Activated CD4-positive, CD25-positive, alpha-beta regulatory T cell treated with anti-CD3 and anti-CD28 coated beads, Interleukin-2, amount 50 U/mL, for 24 hours (primary cell): ENCODE results near the gene CCBE1.
"Not testable (repeated sequence)": the region's sequence is repeated elsewhere in the genome, so short reads cannot be mapped to it uniquely, and the experiment has no call there.

Experiments used
- ATAC-seq, 2 donors: fragments of 150-1000 bp; cut with Tn5 transposase; one replicate each; pipeline ENCODE4 v1.10.0; 2021; ENCODE audit warnings: mild to moderate bottlenecking in 1 of 2, moderate library complexity in 1 of 2

The CCBE1 gene

DNA sequence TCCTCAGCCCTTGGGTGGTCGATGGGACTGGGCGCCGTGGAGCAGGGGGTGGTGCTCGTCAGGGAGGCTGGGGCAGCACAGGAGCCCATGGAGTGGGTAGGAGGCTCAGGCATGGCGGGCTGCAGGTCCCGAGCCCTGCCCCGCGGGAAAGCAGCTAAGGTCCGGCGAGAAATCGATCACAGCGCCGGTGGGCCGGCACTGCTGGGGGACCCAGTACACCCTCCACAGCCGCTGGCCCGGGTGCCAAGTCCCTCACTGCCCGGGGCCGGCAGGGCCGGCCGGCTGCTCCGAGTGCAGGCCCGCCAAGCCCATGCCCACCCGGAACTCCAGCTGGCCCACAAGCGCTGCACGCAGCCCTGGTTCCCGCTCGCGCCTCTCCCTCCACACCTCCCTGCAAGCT lies 16.9 kb upstream of the CCBE1 start:
- ATAC-seq = not testable (repeated sequence)

DNA sequence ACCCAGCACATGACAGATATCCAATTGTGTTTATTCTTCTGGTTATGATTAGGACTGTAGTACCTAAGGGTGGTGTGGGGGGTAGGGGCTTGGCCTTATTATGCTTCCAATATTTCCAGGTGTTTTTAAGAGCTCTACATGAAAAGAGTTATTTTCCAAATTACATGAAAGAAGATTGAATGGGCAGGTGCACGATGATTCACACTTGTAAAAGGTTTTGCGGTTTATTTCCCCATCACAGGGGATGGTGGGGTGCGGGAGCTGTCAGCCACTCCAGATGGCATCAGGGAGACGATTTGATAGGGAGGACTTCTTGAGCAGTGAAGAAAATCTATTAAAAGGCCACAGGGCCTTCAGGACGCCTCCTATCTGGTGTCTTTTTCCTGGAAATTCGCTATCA lies 15.1 kb upstream of the CCBE1 start:
- ATAC-seq = no peak

DNA sequence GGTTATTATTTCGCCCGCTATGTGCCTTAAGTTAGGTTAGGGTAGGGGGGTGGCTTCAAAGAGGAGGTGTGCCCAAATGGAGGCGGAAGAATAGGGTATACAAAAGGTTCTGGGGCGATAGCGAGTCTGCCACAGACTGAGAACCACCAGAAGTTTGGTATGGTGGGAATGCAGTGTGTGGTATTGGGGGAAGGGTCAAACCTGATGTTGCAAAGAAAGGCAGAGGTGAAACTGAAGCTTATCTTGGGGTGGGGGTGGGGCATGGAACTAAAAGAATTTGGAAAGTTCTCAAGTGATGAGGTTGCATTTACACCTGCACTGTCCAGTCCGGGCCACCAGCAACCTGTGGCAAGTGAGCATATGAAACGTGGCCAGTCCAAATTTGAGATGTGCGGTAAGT lies 11.8 kb upstream of the CCBE1 start:
- no peak for ATAC-seq

DNA sequence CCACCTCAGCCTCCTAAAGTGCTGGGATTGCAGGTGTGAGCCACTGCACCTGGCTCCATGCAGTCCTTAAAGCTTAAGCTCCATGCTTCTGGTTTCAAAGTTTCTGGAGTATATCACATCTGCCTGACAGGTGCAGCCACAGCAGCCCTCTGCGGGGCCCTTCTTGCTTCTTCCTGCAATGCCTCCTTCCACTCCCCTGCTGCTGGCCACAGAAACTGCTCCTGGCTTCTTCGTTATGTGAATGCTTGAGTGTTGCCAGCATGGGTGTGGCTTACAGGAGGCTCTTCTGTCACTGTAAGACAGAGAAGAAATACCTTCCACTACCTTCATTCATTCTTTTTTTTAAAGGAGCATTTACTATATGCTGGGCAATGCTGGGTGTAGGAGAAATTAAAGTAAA lies 10.1 kb upstream of the CCBE1 start:
- ATAC-seq = no peak

DNA sequence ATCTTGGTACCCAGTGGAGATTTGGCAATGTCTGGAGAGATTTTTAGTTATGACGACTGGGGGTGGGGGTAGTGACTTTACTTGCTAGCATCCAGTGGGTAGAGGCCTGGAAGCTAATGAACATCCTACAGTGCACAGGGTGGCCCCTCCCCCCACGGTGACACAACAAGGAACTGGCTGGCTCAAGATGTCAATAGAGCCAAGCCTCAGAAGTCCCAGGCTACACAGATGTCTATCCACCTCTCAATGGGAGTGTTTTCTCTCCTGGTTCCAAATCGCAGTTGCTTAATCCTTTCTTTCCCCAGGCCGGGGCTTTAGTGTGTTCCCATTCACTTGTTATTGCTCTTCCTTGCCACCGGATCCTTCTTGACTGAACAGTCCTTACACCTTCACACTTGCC lies 9.3 kb upstream of the CCBE1 start:
- ATAC-seq = no peak

DNA sequence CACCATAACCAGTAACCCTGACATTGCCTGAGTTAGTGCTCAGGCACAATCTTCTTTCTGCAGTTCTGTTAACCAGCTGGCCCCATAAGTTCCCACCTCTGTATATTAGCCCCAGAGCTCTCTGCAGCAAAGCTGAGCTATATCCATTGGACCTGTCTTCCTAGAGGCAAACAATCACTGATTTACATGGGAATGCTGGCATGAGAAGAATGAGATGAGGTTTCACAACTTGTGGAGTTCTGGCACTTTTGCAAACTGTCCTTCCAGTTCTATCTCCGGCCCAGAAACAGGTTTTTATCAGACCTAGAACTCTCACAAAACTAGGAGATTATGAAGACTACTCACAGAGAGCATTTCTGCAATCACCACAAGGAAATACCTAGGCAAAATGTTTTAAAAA lies 7.9 kb upstream of the CCBE1 start:
- ATAC-seq = no peak

DNA sequence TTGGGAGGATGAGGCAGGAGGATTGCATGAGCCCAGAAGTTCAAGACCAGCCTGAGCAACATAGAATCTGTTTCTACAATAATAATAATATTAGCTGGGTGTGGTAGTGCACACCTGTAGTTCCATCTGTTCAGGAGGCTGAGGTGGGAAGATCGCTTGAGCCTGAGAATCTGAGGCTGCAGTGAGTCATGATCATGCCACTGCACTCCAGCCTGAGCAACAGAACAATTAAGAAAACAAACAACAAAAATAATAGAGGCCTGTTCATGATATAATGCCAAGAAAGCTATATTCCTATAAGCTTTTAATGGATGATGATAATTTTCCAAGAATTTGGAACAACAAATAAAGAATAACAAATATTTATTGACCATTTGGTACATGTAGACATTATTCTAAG lies 6.9 kb upstream of the CCBE1 start:
- ATAC-seq = no peak

DNA sequence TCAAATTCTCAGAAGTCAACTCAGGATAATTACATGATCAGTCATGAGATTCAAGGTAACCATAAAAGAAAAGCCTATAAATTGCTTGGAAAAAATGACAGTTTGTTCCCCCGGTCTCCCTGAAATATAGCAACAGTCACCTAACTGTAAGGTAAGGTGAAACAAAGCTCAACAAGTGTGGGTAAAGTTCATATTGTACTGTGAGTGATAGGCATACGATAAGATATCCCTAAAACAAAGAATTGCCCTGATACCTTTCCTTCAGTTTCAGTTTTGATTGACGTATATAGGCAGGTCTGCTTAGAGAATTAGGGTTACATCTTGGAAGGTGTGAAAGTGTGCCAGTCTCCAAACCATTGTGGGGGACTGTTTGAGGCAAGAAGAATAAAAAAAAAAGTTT lies 4.0 kb upstream of the CCBE1 start:
- no peak for ATAC-seq

DNA sequence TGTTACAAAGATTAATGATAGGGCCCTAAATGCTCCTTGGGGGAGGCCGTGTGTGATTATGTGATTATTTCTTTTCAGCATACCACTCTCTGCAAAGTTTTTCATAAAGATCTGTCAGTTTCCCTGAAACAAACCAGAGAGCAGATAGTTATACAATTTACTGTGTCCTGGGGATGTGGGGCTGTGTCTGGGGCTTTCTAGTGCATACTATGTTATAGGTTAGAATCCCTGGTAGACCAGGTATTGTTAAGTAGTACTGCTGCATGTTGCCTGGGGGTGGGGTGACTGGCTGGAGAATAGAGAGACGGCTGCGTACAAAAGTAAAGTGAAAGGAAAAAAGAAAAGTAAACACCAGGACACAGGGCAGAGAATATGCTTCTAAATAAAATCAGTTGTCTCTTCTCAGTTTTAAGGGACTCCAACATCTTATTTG lies 3.3 kb upstream of the CCBE1 start:
- no peak for ATAC-seq

DNA sequence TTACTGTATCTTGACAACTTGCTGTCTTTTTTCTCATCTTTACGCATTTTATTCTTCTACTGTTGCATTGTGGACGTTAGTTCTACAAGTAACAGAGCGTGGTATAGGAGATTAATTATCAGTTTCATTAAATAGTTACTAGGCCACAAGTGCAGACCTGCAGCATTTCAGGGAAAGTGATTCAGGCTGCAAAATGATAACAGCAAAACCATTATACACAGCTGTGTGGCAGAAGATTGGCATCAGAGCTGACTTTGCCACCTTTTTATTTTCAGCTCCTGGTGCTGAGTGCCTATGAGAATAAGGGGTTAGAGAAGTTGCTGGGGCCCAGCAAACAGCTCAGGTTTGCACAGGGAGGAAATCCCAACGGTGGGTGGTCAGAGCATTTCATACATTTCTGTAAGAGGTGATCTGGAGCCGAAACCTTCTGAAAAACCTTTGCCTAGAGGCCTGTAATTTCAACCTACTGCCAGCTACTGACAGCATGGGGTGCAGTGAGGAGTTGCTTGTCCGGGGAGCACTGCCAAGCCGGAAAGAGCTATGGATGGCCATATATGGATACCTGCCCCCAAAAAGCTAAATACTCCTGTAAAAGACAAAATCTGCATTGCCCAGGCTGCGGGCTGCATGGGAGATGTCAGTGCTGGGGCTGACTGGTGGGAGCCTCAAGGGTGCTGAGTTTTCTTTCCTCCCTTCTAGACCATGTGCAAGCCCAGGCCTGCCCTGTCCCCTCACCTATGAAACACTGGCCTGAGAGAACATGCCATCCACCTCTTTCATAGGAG lies 2.7 kb upstream of the CCBE1 start:
- no peak for ATAC-seq

DNA sequence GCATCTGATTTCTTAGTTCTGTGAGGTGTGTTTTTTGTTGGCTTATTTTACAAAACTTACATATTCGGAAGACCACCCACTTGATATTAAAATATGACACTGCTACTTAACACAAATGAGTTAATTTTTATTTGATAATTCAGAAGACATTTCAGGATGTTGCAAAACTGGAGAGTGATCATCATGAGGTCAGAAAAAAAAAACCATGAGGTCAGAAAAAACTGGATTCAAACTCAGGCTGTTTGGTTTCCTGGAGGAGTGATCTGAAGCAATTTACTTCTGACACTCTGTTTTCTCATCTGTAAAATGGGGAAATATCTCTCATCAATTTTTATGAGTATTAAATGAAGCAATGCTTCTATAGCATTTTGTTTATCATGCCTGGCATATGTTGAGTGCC lies 1.8 kb upstream of the CCBE1 start:
- no peak for ATAC-seq

DNA sequence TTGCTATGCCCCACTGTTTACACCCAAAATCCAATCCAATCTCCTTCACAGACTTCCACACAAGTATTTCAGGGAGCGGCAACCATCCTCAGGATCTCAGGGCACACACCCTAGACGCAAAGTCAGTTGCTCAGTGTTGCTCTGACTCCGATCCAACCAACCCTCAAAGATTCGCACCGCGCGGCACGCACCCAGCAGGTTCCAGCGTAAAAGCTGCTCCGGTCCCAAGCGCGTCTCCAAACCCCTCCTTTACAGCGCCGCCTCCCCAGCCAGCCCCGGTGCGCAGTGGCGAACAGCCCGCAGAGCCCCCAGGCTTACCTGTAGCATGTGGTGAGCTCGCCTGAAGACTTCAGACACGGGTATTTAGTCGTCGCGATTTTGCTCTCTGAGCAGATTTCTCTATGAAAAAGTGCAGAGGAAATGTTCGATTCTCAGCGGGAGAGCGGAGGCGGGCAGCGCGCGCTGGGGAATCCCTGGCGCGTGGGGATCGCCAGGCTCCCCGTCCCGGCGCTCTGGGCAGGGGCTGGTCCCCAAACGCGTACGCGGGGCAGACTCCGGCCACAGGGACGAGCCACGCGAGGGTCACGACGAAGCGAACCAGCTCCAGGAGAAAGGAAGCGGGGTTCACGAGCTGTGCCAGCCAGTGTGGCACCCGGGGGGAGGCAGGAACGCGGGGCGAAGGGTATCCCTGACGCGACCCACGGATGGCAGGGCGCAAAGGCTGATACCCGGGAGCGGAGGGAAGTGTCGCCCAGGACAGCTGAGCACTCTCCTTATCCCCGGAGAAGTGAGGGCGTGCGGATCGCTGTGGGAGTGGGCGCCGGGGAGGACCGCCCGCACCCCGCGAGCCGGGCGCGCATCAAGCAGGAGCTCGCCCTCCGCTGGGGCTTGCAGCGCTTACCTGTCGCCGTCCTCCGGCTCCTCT lies 650 bp downstream of the CCBE1 start:
- no peak for ATAC-seq

DNA sequence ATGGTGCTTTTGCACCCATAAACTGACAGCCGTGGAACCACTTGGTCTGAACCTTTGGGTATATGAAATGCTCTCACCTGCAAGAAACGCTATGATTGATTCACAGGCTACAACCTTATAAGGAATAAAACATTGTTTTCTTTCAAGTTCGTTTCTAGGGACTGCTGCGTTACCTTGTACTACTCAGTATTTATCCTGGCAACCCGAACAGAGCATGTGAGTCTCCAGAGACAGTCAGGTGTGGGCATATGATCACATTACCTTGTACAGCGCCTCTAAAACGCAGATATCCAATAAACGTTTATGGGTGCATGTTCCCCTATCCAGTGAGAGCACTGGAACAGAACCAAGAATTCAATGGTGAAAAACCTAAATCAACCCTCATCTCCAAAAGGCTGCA lies 1.7 kb downstream of the CCBE1 start:
- ATAC-seq = no peak

DNA sequence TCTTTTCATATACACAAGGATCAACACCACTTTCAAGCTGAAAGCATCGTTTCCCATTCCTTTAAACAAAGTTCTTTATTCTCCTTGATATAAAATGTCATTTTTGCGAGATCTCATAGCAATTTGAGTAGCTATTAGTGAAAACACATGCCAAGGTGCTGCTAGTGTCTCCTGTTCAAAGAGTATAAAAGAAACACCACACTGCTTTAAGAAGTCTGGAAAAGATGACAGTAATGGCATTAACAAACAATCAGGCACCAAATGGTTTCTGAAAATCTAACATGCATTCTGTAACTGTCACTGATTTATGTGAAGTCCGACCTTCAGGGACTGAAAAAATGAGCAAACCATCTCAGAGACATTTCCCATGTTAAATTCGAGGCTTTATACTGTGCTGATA lies 2.4 kb downstream of the CCBE1 start:
- ATAC-seq = no peak

DNA sequence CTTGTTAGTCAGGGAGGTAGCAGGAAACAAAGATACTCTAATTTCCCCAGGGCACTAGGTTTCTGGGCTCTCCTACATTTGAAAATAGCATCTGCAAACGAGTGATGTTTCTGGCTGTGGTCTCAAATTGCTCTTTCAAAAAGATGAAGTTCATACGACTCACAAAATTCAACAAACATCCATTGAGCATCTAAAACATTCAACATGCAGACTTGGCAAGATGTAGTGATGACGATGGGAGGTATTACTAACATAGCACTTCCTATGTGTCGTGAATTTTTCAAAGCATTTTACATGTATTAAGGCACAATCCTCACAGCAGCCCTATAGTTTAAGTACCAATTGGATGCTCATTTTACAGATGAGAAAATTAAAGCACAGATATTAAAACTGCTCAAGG lies 5.2 kb downstream of the CCBE1 start:
- ATAC-seq = no peak

DNA sequence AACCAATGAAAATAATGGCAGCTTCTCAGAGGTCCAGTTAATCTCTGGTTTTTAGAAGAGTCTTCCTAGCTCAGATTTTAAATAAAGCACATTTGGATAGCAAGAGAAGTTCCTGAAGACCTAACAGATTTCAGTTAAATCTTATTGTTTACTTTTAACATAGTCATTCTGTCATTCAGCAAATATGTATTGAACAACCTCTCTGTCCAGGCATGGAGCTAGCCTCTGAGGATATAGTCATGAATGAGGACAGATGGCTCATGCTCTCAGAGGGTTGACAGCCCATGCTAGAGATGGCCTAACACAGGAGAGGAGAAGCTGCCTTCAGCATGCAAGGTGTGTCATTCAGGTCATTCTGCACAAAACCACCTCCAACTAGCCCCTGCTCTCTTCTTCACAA lies 6.2 kb downstream of the CCBE1 start:
- no peak for ATAC-seq

DNA sequence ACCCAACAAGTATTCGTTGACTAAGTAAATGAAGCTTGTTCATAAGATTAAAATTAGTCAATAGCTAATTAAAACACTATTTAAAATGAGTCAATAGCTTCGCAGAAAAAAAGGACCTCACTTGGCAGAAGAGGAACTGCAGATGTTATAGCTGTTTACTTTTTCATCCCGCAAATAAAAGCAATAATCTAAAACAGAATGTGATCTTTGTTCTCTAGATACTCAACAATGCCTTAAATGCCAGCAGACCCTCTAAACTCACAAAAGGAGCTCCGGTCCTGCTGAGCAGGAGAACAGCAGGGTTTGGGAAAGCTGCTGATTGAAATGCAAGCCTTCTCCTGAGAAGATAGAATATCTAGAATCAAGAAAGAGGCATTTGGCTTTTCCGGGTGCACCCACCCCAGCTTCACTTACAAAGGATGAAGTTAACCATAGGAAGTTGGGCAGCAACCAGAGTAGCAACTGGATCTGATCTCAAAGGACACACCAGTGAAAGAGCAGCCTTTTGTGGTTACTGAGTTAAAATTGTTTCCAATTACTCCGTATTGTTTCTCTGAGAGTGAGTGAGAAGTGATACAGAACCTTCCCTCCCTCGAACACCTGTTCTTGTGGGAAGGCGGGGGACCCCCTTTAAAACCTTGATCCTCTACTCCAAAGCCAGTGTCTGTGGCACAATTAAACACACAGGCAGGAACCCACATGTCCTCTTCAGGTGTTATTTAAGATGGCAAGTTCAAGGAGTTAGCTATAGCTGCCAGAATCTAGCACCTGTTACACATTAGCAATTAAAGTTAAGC lies 6.8 kb downstream of the CCBE1 start:
- no peak for ATAC-seq

DNA sequence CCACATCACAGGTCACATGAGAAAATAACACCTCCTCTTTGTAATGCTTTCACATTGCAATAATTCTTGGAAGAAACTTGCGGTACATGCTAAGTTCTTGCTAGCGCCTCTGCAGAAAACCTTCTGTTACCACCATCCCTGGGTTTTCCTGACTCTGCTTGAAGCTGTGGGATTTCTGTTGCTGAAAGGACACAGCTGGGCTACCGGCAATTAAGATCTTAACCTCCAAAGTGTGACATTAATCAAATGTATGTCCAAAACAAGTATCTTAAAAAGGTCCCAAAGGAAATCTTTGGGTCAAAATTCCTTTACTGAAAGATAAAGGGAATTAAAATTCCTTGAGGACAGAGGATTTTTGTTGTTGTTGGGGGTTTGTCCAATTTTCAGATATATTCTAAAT lies 7.5 kb downstream of the CCBE1 start:
- no peak for ATAC-seq

DNA sequence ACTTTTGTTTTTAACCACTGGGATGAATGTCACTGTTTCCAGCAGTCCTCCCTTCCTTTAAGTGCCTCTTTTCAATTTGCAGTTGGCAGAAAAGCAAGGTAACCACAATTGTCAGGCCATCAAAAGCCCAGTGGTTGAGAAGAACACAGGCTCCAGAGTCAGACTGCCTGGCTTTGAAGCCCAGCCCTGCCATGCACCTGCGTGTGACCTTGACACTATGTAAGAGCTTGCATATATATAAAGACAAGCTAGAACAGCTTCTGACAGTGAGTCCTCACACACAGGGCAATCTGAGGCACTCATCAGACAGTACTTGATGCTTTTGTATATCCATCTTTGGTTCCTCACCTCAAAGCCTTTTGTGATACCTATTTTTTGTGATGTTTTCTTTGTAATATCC lies 11.0 kb downstream of the CCBE1 start:
- no peak for ATAC-seq

DNA sequence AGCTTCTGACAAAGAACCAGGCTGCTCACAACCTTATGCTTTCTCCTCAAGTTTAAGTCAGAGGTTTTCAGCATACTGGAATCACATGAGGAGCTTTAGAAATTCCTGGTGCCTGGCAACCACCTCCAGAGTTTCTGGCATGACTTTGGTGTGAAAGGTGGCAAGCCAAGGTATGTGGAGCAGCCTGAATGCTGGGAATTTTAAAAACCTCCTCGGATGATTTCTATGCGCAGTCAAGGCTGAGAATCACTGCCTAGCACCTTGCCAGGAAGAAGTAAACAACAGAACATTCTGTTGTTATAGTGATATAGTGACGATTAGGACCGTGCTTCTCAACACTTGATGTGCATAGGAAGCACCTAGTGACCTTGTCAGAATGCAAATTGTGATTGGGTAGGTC lies 11.7 kb downstream of the CCBE1 start:
- no peak for ATAC-seq

DNA sequence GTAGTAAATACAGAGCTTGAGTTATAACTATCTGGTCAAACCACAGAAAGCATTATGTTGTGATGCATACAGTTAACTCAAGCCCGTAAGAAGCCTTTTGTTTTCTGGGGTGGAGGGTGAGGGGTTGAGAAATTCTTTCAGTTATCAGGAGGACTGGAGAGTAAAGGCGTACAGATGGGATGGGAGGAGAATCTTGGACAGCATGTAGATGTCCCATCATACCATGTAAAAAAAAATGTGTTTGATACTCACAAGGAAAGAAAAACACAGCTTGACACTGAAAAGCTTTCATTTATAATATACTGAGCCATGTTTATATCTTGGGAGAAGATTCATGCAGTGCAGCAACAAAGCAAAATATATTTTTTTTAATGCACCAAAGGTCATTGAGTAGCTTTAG lies 12.4 kb downstream of the CCBE1 start:
- no peak for ATAC-seq

DNA sequence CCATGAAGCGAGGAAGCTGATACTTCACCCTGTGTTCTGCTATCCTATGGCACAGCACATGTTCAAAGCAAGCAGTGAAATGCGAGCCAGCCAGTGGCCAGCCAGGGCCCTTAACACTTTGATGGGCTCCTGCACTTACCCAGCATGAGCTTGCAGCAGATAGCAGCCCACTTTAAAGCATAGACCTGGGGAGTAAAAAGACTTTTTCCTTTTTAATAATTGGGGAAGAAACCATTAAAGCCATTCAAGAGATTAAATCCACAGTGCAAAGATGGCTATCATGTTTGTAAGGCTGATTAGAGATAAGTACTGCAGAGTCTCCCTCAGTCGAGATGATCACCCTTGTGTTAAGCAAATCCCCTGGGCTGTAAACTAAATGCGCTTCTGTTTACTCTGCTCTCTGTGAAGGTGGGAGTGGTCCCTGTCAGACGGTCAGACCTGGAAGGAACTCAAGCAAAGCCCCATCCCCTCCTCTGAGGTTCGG lies 15.7 kb downstream of the CCBE1 start:
- ATAC-seq = no peak

DNA sequence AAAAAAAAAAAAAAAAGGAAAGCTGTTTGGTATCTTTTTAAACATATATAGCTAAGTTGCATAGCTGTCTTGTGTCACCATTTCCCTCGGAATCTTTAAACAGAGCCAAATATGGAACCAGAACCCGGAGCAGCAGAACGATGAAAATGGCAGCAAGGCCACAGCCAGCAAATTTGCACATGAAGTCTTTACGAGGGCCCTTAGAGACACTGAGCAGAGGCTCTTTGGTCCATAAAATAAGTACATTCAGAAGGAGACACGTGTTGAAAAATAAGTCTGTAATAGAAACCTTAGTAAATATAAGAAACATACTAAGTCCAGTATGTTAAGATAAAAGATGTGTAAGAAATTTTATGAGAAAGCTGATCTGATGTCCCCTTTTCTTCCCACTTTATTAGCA lies 16.2 kb downstream of the CCBE1 start:
- no peak for ATAC-seq
